ENCODE results near the gene KCTD1. TPM values are rescaled to one million over a fixed set of nuclear protein-coding genes. Genes with fewer than 3 reads are reported as not detected.
"Not testable (repeated sequence)": the region's sequence is repeated elsewhere in the genome, so short reads cannot be mapped to it uniquely, and the experiment has no call there.

KCTD1 gene
- total RNA-seq, 1 donor from 2014 or later, result 27.8 TPM

- H3K36me3 Mint-ChIP-seq (ENCODE audit: low read depth), result peaks cover 4% of the 10 kb centered on the region
- H3K27me3 Mint-ChIP-seq (ENCODE audit: low read depth), result no peaks in the 10 kb centered on the region
- no peak for TF ChIP-seq CTCF (conservative IDR thresholded peaks at IDR 0.05)
- H3K9me3 Mint-ChIP-seq, result peaks cover 4% of the 10 kb centered on the region
- H3K4me1 Mint-ChIP-seq, result peaks cover 27% of the 10 kb centered on the region
- H3K4me3 Mint-ChIP-seq, result no peak overlapping the region
- DNase-seq (ENCODE audit: low read depth, low spot score), result no peak
- no peak overlapping the region for H3K27ac Mint-ChIP-seq (ENCODE audit: unreplicated experiment)
Measured at GRCh38 chr18:26439537-26439936, 108.8 kb downstream of the KCTD1 start.

GRCh38 chr18:26438980-26439379, 109.4 kb downstream of the KCTD1 start:
- no peak for DNase-seq (ENCODE audit: low read depth, low spot score)
- Mint-ChIP-seq H3K9me3 (peaks cover 3% of the 10 kb centered on the region), H3K4me1 (peaks cover 27% of the 10 kb centered on the region), H3K27me3 (ENCODE audit: low read depth) (no peaks in the 10 kb centered on the region), H3K36me3 (ENCODE audit: low read depth) (peaks cover 3% of the 10 kb centered on the region), H3K4me3 (no peak overlapping the region), H3K27ac (ENCODE audit: unreplicated experiment) (no peak overlapping the region)
- TF ChIP-seq CTCF (conservative IDR thresholded peaks at IDR 0.05), result no peak

- not testable (repeated sequence) for H3K27ac Mint-ChIP-seq (ENCODE audit: unreplicated experiment); H3K36me3 Mint-ChIP-seq (ENCODE audit: low read depth); H3K9me3 Mint-ChIP-seq; H3K27me3 Mint-ChIP-seq (ENCODE audit: low read depth); DNase-seq (ENCODE audit: low read depth, low spot score); H3K4me3 Mint-ChIP-seq
- peaks cover 27% of the 10 kb centered on the region for H3K4me1 Mint-ChIP-seq
Measured at GRCh38 chr18:26437634-26438033, 110.7 kb downstream of the KCTD1 start.

GRCh38 chr18:26436176-26437051, 111.9 kb downstream of the KCTD1 start:
- no peaks in the 10 kb centered on the region for H3K9me3 Mint-ChIP-seq

GRCh38 chr18:26435415-26436095, 112.8 kb downstream of the KCTD1 start:
- Mint-ChIP-seq H3K27ac (ENCODE audit: unreplicated experiment) (peak overlapping the region; percentile 15), H3K4me3 (no peak overlapping the region), H3K27me3 (ENCODE audit: low read depth) (no peaks in the 10 kb centered on the region), H3K36me3 (ENCODE audit: low read depth) (no peaks in the 10 kb centered on the region), H3K4me1 (peaks cover 8% of the 10 kb centered on the region), H3K9me3 (no peaks in the 10 kb centered on the region)
- no peak for DNase-seq (ENCODE audit: low read depth, low spot score)
- TF ChIP-seq CTCF (conservative IDR thresholded peaks at IDR 0.05), result no peak

More at GRCh38 chr18:26436176-26437051, 111.9 kb downstream of the KCTD1 start:
- Mint-ChIP-seq H3K4me3 (no peak overlapping the region), H3K4me1 (peaks cover 17% of the 10 kb centered on the region), H3K36me3 (ENCODE audit: low read depth) (no peaks in the 10 kb centered on the region), H3K27me3 (ENCODE audit: low read depth) (no peaks in the 10 kb centered on the region), H3K27ac (ENCODE audit: unreplicated experiment) (peak overlapping the region; percentile 4)
- no peak for TF ChIP-seq CTCF (conservative IDR thresholded peaks at IDR 0.05)
- DNase-seq (ENCODE audit: low read depth, low spot score), result no peak

GRCh38 chr18:26434887-26435286, 113.5 kb downstream of the KCTD1 start:
- Mint-ChIP-seq H3K36me3 (ENCODE audit: low read depth) (no peaks in the 10 kb centered on the region), H3K27me3 (ENCODE audit: low read depth) (no peaks in the 10 kb centered on the region), H3K4me1 (peaks cover 8% of the 10 kb centered on the region), H3K9me3 (no peaks in the 10 kb centered on the region), H3K27ac (ENCODE audit: unreplicated experiment) (no peak overlapping the region), H3K4me3 (no peak overlapping the region)
- no peak for TF ChIP-seq CTCF (conservative IDR thresholded peaks at IDR 0.05)
- no peak for DNase-seq (ENCODE audit: low read depth, low spot score)

Data from neural crest cell (in vitro differentiated cells).